Endodermal cell (in vitro differentiated cells): ENCODE results near the gene ADAMTS2. TPM values are rescaled to one million over a fixed set of nuclear protein-coding genes. Genes with fewer than 3 reads are reported as not detected.

Experiments used
- DNase-seq: peaks from one replicate; pipeline ENCODE4 v3.0.0-alpha.2; 2017
- H3K27ac ChIP-seq: 2 replicates; pipeline ENCODE4 v1.5.1; 2013; ENCODE audit warnings: mild to moderate bottlenecking, low read depth, low read length, moderate library complexity
- H3K27me3 ChIP-seq: 2 replicates; pipeline ENCODE4 v1.6.1; 2013; ENCODE audit warnings: mild to moderate bottlenecking, low read length, moderate library complexity; ENCODE audit not compliant: insufficient read depth, control insufficient read depth, poor library complexity, severe bottlenecking
- H3K36me3 ChIP-seq: 2 replicates; pipeline ENCODE4 v1.7.0; 2013; ENCODE audit warnings: mild to moderate bottlenecking, low read length, moderate library complexity; ENCODE audit not compliant: control insufficient read depth, insufficient read depth
- H3K4me1 ChIP-seq: one replicate; pipeline ENCODE4 v1.7.0; 2013; ENCODE audit warnings: low read length; ENCODE audit not compliant: control insufficient read depth, insufficient read depth
- H3K4me3 ChIP-seq: 2 replicates; pipeline ENCODE4 v1.5.1; 2013; ENCODE audit warnings: mild to moderate bottlenecking, low read length, moderate library complexity
- H3K9ac ChIP-seq: 2 replicates; pipeline ENCODE4 v1.6.1; 2013; ENCODE audit warnings: mild to moderate bottlenecking, low read length, moderate library complexity; ENCODE audit not compliant: poor library complexity, severe bottlenecking; ENCODE audit errors: extremely low read depth
- H3K9me3 ChIP-seq: 2 replicates; pipeline ENCODE4 v1.6.1; 2013; ENCODE audit warnings: mild to moderate bottlenecking, low read length, moderate library complexity; ENCODE audit not compliant: control insufficient read depth
- H3K27ac Mint-ChIP-seq: 2 replicates; pipeline ENCODE4 v1.8.0; 2020; ENCODE audit warnings: mixed read lengths
- H3K27me3 Mint-ChIP-seq: 2 replicates; pipeline ENCODE4 v1.8.0; 2021; ENCODE audit warnings: mild to moderate bottlenecking, mixed read lengths; ENCODE audit not compliant: insufficient read depth
- H3K36me3 Mint-ChIP-seq: 2 replicates; pipeline ENCODE4 v1.8.0; 2020; ENCODE audit warnings: low read depth, mixed read lengths
- H3K4me1 Mint-ChIP-seq: 2 replicates; pipeline ENCODE4 v1.8.0; 2020; ENCODE audit warnings: mixed read lengths
- H3K4me3 Mint-ChIP-seq: 2 replicates; pipeline ENCODE4 v1.8.0; 2020; ENCODE audit warnings: mild to moderate bottlenecking, moderate library complexity, mixed read lengths
- H3K9me3 Mint-ChIP-seq: 2 replicates; pipeline ENCODE4 v1.8.0; 2020; ENCODE audit warnings: mild to moderate bottlenecking, mixed read lengths
- WGBS, 2 experiments: methylation state at CpG; one replicate each; pipeline versions ENCODE4 v1.1.5 to v1.1.7; 2013; ENCODE audit warnings: missing lambda C conversion rate in 2 of 2, mixed read lengths in 1 of 2; ENCODE audit not compliant: insufficient coverage in 1 of 2, insufficient read length in 1 of 2; 5-methylcytosine and 5-hydroxymethylcytosine counted together
- total RNA-seq, 2 donors: library from RNA; stranded (reverse); fragmentation: NEBNext Ultra II Directional in 1 of 2; extraction: Animal tissue kit (Norgen Biotek cat#: 25700) in 1 of 2; gene quantifications; 2 replicates in 1 of 2; 3 replicates in 1 of 2; pipeline ENCODE4 v1.2.1, GENCODE V29; 2021
- TF ChIP-seq, protein P1 (sequence below): fragments of 200-600 bp; sonication (generic); conservative IDR thresholded peaks from 2 replicates; pipeline ENCODE4 v1.5.0; 2021; ENCODE audit warnings: antibody characterized with exemption, mild to moderate bottlenecking

The ADAMTS2 gene
- total RNA-seq, 2 donors from 2014 or later: 1.2 to 2.6 TPM

DNA sequence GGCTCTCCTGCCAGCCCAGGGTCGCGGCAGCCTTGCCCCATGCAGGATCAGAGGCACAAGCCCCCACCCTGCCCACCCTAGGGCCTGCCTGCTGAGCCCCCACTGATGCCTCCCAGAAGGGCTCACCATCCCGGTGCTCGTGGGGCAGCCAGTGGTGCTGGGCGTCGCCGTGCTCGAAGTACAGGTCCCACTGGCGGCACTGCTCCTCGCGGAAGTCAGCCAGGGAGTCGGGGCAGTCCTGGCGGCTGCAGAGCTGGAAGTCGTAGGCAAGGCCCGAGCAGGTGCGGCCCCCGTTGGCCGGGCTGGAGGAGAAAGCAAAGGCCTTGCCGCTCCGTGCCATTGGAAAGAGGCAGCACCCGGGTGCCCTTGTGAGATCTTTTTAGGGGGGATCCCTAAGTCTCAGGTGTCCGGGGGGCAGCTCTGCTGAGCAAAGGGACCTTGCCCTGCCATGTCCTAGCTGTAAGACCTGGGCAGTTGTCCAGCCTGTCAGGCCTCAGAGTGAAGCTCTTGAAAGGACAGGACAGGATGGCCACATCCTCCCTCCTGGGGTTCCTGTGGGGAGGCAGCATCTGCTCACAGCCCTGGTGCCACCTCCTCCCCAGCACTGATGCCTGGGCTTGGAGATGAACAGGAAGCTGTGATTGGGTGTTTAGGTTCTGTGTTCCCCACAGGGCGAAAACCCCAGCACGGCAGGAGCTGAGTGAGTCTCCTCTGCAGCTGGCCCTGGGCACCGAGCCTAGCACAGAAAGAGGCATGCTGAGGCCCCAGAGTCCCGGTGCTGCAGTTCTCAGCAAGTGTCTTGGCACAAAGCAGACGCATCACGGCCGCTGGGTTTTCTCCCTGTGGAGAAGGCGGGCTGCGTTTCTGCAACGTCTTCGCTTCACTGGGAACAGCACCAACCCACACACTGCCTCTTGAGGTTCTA, 207.4 kb downstream of the ADAMTS2 start:
- Mint-ChIP-seq H3K4me1 (peaks cover 11% of the 10 kb centered on the region), H3K27me3 (no peaks in the 10 kb centered on the region), H3K9me3 (peaks cover 8% of the 10 kb centered on the region), H3K4me3 (no peak overlapping the region), H3K27ac (no peak overlapping the region), H3K36me3 (no peaks in the 10 kb centered on the region)
- Histone ChIP-seq H3K36me3 (no peaks in the 10 kb centered on the region), H3K9ac (no peak overlapping the region), H3K27me3 (no peaks in the 10 kb centered on the region), H3K4me3 (no peak overlapping the region), H3K4me1 (peaks cover 2% of the 10 kb centered on the region), H3K27ac (no peak overlapping the region), H3K9me3 (no peaks in the 10 kb centered on the region)
- no peak for DNase-seq
- 88 to 90% methylated on average over 22 to 33 of the region's 33 CpGs for WGBS, 2 experiments
- TF ChIP-seq, protein P1, sequence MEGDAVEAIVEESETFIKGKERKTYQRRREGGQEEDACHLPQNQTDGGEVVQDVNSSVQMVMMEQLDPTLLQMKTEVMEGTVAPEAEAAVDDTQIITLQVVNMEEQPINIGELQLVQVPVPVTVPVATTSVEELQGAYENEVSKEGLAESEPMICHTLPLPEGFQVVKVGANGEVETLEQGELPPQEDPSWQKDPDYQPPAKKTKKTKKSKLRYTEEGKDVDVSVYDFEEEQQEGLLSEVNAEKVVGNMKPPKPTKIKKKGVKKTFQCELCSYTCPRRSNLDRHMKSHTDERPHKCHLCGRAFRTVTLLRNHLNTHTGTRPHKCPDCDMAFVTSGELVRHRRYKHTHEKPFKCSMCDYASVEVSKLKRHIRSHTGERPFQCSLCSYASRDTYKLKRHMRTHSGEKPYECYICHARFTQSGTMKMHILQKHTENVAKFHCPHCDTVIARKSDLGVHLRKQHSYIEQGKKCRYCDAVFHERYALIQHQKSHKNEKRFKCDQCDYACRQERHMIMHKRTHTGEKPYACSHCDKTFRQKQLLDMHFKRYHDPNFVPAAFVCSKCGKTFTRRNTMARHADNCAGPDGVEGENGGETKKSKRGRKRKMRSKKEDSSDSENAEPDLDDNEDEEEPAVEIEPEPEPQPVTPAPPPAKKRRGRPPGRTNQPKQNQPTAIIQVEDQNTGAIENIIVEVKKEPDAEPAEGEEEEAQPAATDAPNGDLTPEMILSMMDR: no peak

GRCh38 chr5:179137016-179137642, 208.1 kb downstream of the ADAMTS2 start:
- Histone ChIP-seq H3K27ac (no peak overlapping the region), H3K27me3 (no peaks in the 10 kb centered on the region), H3K4me1 (peaks cover 2% of the 10 kb centered on the region), H3K9ac (no peak overlapping the region), H3K4me3 (no peak overlapping the region), H3K9me3 (no peaks in the 10 kb centered on the region), H3K36me3 (no peaks in the 10 kb centered on the region)
- H3K27ac Mint-ChIP-seq: no peak overlapping the region
- TF ChIP-seq, protein P1: no peak
- no peaks in the 10 kb centered on the region for H3K27me3 Mint-ChIP-seq
- no peak for DNase-seq
- H3K4me3 Mint-ChIP-seq: no peak overlapping the region
- no peaks in the 10 kb centered on the region for H3K36me3 Mint-ChIP-seq
- peaks cover 8% of the 10 kb centered on the region for H3K9me3 Mint-ChIP-seq
- WGBS, 2 experiments: 90 to 97% methylated on average over 11 to 13 of the region's 13 CpGs
- H3K4me1 Mint-ChIP-seq: peaks cover 3% of the 10 kb centered on the region

DNA sequence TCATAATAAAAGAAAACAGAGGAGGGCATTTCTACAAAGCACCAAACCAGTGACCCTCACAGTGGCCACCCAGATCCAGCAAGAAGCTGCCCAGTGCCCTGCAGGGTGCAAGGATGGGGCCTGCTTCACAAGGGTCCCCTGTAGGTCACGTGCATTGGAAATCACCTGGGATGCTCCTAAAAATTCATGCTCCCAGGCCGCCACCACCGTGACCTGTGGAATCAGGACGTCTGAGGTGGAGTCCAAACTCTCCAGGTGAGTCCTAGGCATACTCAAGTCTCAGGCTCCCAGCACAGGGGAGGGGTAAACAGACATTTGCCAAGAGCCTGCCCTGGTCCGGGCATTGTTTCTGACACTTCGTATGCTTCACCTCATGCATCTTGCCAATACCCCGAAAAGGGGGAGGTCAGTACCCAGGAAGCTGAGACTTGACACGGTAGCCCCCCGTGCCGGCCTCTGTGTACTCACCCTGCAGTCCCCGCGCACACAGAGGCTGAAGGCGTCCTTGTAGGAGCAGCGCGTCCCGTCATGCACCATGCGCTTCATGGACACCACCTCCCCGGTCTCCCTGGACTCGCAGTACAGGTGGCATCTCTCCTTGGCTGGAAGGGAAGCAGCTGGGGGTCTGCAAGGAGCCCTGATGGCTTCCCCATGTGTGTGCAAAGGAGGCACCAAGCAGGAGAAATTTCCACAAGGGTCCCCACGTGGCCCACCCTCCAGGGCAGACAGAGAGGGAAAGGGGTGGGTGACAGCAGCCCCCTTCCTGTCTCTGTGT, 209.6 kb downstream of the ADAMTS2 start:
- Mint-ChIP-seq H3K27ac (no peak overlapping the region), H3K36me3 (no peaks in the 10 kb centered on the region), H3K4me1 (no peaks in the 10 kb centered on the region), H3K27me3 (no peaks in the 10 kb centered on the region), H3K4me3 (no peak overlapping the region), H3K9me3 (peaks cover 8% of the 10 kb centered on the region)
- no peak for DNase-seq
- TF ChIP-seq, protein P1: no peak
- no peaks in the 10 kb centered on the region for H3K9me3 ChIP-seq
- H3K27me3 ChIP-seq: no peaks in the 10 kb centered on the region
- 85 to 87% methylated on average over 18 to 20 of the region's 20 CpGs for WGBS, 2 experiments
- H3K4me3 ChIP-seq: no peak overlapping the region
- no peak overlapping the region for H3K9ac ChIP-seq
- H3K36me3 ChIP-seq: no peaks in the 10 kb centered on the region
- no peak overlapping the region for H3K27ac ChIP-seq
- H3K4me1 ChIP-seq: no peaks in the 10 kb centered on the region
